Fibroblast of pulmonary artery (primary cell): ENCODE results near the gene TCF20.

Source experiments
- DNase-seq: peaks from one replicate; pipeline ENCODE4 v3.0.0-alpha.2; 2010; ENCODE audit warnings: low read depth
- H3K4me3 ChIP-seq: replicated peaks from 2 replicates; pipeline ENCODE4 v1.5.1; 2011; ENCODE audit warnings: low read depth, mild to moderate bottlenecking, control low read depth, low read length, moderate library complexity
- CTCF ChIP-seq: IDR thresholded peaks from 2 replicates; pipeline ENCODE4 v1.5.1; 2011; ENCODE audit warnings: mild to moderate bottlenecking, control low read depth, low read length, inconsistent platforms; ENCODE audit errors: missing control alignments

The TCF20 gene

GRCh38 chr22:42263944-42264343 lies 6.5 kb downstream of the TCF20 start:
- no peak overlapping the region for H3K4me3 ChIP-seq
- TF ChIP-seq CTCF: no peak
- no peak for DNase-seq

GRCh38 chr22:42262964-42263363 lies 7.5 kb downstream of the TCF20 start:
- no peak overlapping the region for H3K4me3 ChIP-seq
- TF ChIP-seq CTCF: no peak
- DNase-seq: no peak

GRCh38 chr22:42261296-42261695 lies 9.2 kb downstream of the TCF20 start:
- no peak for TF ChIP-seq CTCF
- peak; percentile 81 for DNase-seq
- H3K4me3 ChIP-seq: no peak overlapping the region

GRCh38 chr22:42258126-42258525 lies 12.3 kb downstream of the TCF20 start:
- no peak for DNase-seq
- no peak overlapping the region for H3K4me3 ChIP-seq
- TF ChIP-seq CTCF: no peak

GRCh38 chr22:42257386-42257785 lies 13.1 kb downstream of the TCF20 start:
- H3K4me3 ChIP-seq: no peak overlapping the region
- no peak for TF ChIP-seq CTCF
- no peak for DNase-seq

- H3K4me3 ChIP-seq: no peak overlapping the region
- TF ChIP-seq CTCF: no peak
- DNase-seq: no peak
Observed at GRCh38 chr22:42256930-42257329, 13.5 kb downstream of the TCF20 start.

- no peak for TF ChIP-seq CTCF
- DNase-seq: no peak
- H3K4me3 ChIP-seq: no peak overlapping the region
Observed at GRCh38 chr22:42256220-42256619, 14.2 kb downstream of the TCF20 start.
